HG02852 (cell line): ENCODE measurements around the gene IVNS1ABP.
"Not testable (repeated sequence)": the region's sequence is repeated elsewhere in the genome, so short reads cannot be mapped to it uniquely, and the experiment has no call there.

Experiments
- ATAC-seq: cut with Tn5 transposase; IDR thresholded peaks from one replicate; pipeline ENCODE4 v1.9.1; 2021; ENCODE audit warnings: mild to moderate bottlenecking, moderate library complexity; ENCODE audit not compliant: unreplicated experiment

The IVNS1ABP gene

DNA sequence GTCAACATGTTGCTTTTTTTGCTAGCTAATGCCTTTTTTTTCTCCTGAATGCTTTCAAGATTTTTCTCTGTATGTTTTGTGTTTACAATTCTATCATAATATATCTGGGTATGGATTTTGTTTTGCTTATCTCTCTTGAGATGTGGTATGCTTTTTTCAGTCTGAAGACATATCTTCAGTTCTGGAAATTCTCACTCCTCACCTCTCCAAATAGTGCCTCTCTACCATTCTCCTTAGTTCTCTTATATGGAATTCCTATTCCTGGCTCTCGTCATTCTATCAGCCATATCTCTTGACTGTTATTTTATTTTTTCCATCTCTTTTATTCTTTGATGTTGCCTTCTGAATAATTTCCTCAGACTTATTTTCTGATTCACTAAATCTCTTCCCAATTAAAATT, 58.4 kb downstream of the IVNS1ABP start:
- ATAC-seq = no peak

GRCh38 chr1:185257950-185258208, 59.2 kb downstream of the IVNS1ABP start:
- no peak for ATAC-seq

DNA sequence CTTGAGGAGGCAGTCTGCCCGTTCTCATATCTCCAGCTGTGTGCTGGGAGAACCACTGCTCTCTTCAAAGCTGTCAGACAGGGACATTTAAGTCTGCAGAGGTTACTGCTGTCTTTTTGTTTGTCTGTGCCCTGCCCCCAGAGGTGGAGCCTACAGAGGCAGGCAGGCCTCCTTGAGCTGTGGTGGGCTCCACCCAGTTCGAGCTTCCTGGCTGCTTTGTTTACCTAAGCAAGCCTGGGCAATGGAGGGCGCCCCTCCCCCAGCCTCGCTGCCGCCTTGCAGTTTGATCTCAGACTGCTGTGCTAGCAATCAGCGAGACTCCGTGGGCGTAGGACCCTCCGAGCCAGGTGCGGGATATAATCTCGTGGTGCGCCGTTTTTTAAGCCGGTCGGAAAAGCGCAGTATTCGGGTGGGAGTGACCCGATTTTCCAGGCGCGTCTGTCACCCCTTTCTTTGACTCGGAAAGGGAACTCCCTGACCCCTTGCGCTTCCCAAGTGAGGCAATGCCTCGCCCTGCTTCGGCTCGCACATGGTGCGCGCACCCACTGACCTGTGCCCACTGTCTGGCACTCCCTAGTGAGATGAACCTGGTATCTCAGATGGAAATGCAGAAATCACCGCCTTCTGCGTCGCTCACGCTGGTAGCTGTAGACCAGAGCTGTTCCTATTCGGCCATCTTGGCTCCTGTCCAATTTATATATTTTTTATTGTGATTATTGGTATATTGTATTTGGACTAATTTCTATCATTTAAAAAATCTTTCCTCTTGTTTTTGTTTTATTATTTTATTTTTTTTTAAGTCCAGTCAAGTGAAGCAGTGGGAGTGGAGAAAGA, 59.7 kb downstream of the IVNS1ABP start:
- not testable (repeated sequence) for ATAC-seq

DNA sequence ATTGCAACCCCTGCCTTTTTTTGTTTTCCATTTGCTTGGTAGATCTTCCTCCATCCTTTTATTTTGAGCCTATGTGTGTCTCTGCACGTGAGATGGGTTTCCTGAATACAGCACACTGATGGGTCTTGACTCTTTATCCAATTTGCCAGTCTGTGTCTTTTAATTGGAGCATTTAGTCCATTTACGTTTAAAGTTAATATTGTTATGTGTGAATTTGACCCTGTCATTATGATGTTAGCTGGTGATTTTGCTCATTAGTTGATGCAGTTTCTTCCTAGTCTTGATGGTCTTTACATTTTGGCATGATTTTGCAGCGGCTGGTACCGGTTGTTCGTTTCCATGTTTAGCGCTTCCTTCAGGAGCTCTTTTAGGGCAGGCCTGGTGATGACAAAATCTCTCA, 61.4 kb downstream of the IVNS1ABP start:
- ATAC-seq = not testable (repeated sequence)

- not testable (repeated sequence) for ATAC-seq
These were observed 64.6 kb downstream of the IVNS1ABP start for GRCh38 chr1:185252404-185252803.

DNA sequence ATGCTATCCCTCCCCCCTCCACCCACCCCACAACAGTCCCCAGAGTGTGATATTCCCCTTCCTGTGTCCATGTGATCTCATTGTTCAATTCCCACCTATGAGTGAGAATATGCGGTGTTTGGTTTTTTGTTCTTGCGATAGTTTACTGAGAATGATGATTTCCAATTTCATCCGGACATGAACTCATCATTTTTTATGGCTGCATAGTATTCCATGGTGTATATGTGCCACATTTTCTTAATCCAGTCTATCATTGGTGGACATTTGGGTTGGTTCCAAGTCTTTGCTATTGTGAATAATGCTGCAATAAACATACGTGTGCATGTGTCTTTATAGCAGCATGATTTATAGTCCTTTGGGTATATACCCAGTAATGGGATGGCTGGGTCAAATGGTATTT, 65.1 kb downstream of the IVNS1ABP start:
- ATAC-seq = not testable (repeated sequence)

DNA sequence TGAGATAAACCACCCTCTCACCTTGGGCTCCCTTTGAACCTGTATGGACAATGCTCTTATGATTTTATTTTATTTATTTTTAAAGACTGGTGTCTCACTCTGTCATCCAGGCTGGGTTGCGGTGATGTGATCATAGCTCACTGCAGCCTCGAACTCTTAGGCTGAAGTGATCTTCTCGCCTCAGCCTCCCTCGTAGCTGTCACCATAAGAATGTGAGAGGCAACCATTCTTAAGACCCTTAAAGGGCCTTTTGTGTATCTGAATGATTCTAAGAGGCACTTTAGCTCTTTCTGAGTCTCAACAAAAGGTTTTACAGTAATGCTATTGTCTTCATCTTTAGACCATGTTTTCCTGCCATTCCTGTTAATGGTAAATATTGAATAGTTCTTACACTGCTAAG, 67.0 kb downstream of the IVNS1ABP start:
- no peak for ATAC-seq

GRCh38 chr1:185249563-185249962, 67.5 kb downstream of the IVNS1ABP start:
- no peak for ATAC-seq
